Mammary epithelial cell (primary cell): Measurements from ENCODE around the gene MMEL1.

Experiments used
- EZH2 ChIP-seq: IDR thresholded peaks from 2 replicates; pipeline ENCODE4 v1.6.1; 2012; ENCODE audit warnings: low read length, inconsistent platforms, borderline replicate concordance
- TF ChIP-seq, protein P1 (sequence below), 2 donors: IDR thresholded peaks in 1 of 2; conservative IDR thresholded peaks in 1 of 2; 2 replicates each; pipeline ENCODE4 v1.5.1; 2011 to 2012; ENCODE audit warnings: inconsistent platforms in 2 of 2, low read length in 2 of 2, mild to moderate bottlenecking in 2 of 2, control low read depth in 1 of 2, low read depth in 1 of 2; ENCODE audit not compliant: insufficient read depth in 1 of 2; ENCODE audit errors: extremely low read depth in 1 of 2

DNA sequence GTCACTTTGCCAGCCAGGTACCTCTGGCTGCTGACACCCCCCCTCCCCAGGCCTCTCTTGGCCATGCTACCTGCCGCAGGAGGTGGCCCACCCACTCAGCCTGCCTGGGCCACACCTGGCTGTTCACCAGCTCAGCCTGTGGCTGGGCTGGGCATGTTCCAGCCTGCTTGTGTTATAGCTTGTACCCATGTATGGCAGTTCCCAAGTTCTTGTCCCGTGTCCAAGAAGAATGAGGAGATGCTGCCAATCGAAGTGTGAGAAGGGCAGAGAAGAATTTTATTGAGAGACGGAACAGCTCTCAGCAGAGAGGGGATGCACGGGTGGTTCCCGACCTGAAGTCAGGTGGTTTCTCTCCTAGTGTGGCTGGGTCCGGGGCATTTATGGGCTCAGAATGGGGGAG is 3.9 kb upstream of the MMEL1 start:
- TF ChIP-seq, protein P1, sequence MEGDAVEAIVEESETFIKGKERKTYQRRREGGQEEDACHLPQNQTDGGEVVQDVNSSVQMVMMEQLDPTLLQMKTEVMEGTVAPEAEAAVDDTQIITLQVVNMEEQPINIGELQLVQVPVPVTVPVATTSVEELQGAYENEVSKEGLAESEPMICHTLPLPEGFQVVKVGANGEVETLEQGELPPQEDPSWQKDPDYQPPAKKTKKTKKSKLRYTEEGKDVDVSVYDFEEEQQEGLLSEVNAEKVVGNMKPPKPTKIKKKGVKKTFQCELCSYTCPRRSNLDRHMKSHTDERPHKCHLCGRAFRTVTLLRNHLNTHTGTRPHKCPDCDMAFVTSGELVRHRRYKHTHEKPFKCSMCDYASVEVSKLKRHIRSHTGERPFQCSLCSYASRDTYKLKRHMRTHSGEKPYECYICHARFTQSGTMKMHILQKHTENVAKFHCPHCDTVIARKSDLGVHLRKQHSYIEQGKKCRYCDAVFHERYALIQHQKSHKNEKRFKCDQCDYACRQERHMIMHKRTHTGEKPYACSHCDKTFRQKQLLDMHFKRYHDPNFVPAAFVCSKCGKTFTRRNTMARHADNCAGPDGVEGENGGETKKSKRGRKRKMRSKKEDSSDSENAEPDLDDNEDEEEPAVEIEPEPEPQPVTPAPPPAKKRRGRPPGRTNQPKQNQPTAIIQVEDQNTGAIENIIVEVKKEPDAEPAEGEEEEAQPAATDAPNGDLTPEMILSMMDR (conservative IDR thresholded peaks at IDR 0.05 in 1 of 2, IDR thresholded peaks at IDR 0.05 in 1 of 2; ENCODE audit: extremely low read depth in 1 of 2, insufficient read depth in 1 of 2, low read depth in 1 of 2, low read length in 2 of 2) = no peak
- TF ChIP-seq EZH2 = no peak
